HG02571 (cell line): Measurements from ENCODE around the gene GDF11.

Experiments used
- ATAC-seq: cut with Tn5 transposase; IDR thresholded peaks from one replicate; pipeline ENCODE4 v1.9.1; 2021; ENCODE audit warnings: mild to moderate bottlenecking, moderate library complexity; ENCODE audit not compliant: unreplicated experiment

Gene GDF11

DNA sequence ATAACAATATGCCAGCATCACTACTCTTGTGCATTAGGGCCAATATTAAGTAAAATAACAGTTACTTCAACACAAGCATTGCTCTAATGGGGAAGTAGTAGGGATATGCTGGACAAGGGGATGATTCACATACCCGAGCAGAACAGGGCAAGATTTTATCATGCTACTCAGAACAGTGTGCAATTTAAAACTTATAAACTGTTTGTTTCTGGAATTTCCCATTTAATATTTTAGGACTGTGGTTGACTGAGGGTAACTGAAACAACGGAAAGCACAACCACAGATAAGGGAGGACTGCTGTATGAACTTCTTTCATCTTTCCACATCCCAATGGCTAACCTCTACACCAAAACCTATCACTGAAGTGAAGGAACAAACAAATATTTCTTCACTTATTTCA is 37.8 kb downstream of the GDF11 start:
- ATAC-seq = no peak

GRCh38 chr12:55788546-55788945 is 45.6 kb downstream of the GDF11 start:
- no peak for ATAC-seq

GRCh38 chr12:55789171-55789570 is 46.2 kb downstream of the GDF11 start:
- ATAC-seq = no peak

DNA sequence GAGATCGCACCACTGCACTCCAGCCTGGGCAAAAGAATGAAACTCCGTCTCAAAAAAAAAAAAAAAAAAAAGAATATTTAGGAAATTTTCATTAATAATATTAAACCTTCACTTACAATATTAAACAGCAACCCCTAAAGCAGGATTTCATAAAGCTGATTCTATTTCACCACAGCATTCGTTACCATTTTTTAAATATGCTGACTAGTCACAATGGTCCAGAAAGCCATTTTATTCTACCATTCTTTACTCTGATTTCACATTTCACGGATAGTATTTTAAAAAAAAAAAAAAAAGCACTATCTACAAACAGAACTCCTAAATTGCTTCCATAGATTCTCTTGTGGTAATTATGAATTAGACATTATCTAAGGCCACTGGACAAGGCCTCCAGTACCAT is 47.0 kb downstream of the GDF11 start:
- no peak for ATAC-seq

DNA sequence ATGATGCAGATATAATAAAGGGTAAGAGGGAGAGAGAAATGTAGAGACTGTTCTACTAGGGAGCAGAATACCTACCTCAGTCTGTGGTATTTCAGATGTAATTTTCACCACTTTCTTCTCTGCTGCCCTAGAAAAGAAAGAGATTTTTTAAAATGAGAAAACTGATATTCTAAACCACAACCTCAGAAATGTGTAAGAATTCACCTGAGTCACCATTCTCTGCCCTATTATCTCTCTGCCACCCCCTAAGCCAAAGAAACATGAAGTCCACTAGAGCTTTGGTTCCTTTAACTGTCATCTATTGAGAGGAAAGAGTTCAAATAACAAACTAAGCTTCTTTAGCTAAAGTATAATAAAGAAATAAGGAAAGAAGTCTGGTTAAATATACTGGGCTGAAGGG is 53.0 kb downstream of the GDF11 start:
- no peak for ATAC-seq

GRCh38 chr12:55797068-55797467 is 54.1 kb downstream of the GDF11 start:
- ATAC-seq = no peak

GRCh38 chr12:55797550-55797949 is 54.6 kb downstream of the GDF11 start:
- no peak for ATAC-seq
